GM12878 (cell line): ENCODE measurements around the gene SELPLG. TPM values are rescaled to one million over a fixed set of nuclear protein-coding genes. Genes with fewer than 3 reads are reported as not detected.
A peak's percentile ranks its signal among the peaks of the same experiment; 100 is the strongest.

Experiments used
- ATF7 ChIP-seq: fragments of 450-650 bp; IDR thresholded peaks from 2 replicates; pipeline ENCODE4 v1.6.1; 2016; ENCODE audit warnings: low read depth, mild to moderate bottlenecking
- BCL11A ChIP-seq: IDR thresholded peaks from 2 replicates; pipeline ENCODE4 v1.6.1; 2011; ENCODE audit warnings: low read depth, low read length
- CHD2 ChIP-seq: IDR thresholded peaks from 2 replicates; pipeline ENCODE4 v1.6.1; 2011; ENCODE audit warnings: low read depth, low read length, improper control_type of control experiment, borderline replicate concordance
- CREM ChIP-seq: IDR thresholded peaks from 2 replicates; pipeline ENCODE4 v1.6.1; 2014; ENCODE audit warnings: antibody characterized with exemption, low read depth
- FOS ChIP-seq: IDR thresholded peaks from 3 replicates; pipeline ENCODE4 v1.6.1; 2011; ENCODE audit warnings: borderline replicate concordance; ENCODE audit not compliant: insufficient read length; ENCODE audit errors: extremely low read depth
- GABPA ChIP-seq: IDR thresholded peaks from 2 replicates; pipeline ENCODE4 v1.6.1; 2014; ENCODE audit warnings: antibody characterized with exemption, low read depth, mild to moderate bottlenecking, inconsistent platforms
- IKZF1 ChIP-seq: fragments of 450-650 bp; conservative IDR thresholded peaks from 2 replicates; pipeline ENCODE4 v1.6.1; 2017; ENCODE audit warnings: antibody characterized with exemption, mild to moderate bottlenecking
- NBN ChIP-seq: fragments of 450-650 bp; IDR thresholded peaks from 2 replicates; pipeline ENCODE4 v1.6.1; 2016
- NFYB ChIP-seq: IDR thresholded peaks from 2 replicates; pipeline ENCODE4 v1.6.1; 2011; ENCODE audit warnings: low read depth, mild to moderate bottlenecking, low read length, improper control_type of control experiment, moderate library complexity; ENCODE audit not compliant: insufficient read depth
- POLR2A ChIP-seq: IDR thresholded peaks from 2 replicates; pipeline ENCODE4 v1.6.1; 2011; ENCODE audit warnings: low read depth, mild to moderate bottlenecking, low read length
- POLR2AphosphoS2 ChIP-seq: IDR thresholded peaks from 2 replicates; pipeline ENCODE4 v1.6.1; 2011; ENCODE audit warnings: low read depth, mild to moderate bottlenecking, low read length, improper control_type of control experiment, moderate library complexity
- RELA ChIP-seq: fragments of 450-650 bp; IDR thresholded peaks from 2 replicates; pipeline ENCODE4 v1.8.0; 2014; ENCODE audit warnings: borderline replicate concordance; ENCODE audit not compliant: partially characterized antibody
- SIX5 ChIP-seq: IDR thresholded peaks from 2 replicates; pipeline ENCODE4 v1.6.1; 2011; ENCODE audit warnings: mild to moderate bottlenecking, low read depth, low read length, moderate library complexity; ENCODE audit not compliant: severe bottlenecking
- SRF ChIP-seq, 2 experiments: IDR thresholded peaks; 2 replicates each; pipeline ENCODE4 v1.6.1; 2011; ENCODE audit warnings: low read depth in 2 of 2, low read length in 2 of 2, mild to moderate bottlenecking in 1 of 2, moderate library complexity in 1 of 2
- TCF3 ChIP-seq: IDR thresholded peaks from 2 replicates; pipeline ENCODE4 v1.6.1; 2012; ENCODE audit warnings: low read depth, mild to moderate bottlenecking, low read length, borderline replicate concordance; ENCODE audit not compliant: insufficient read depth
- polyA plus RNA-seq, 11 experiments: library from polyadenylated mRNA; depleted of rRNA in 4 of 11; unstranded in 6 of 11; stranded (reverse) in 5 of 11; fragments of >200 nt; fragmentation: Nextera tagmentation in 4 of 11; fragmentation: Illumina TruSeq in 1 of 11; extraction: Ambion mirVana in 4 of 11; extraction: Trizol in 1 of 11; gene quantifications; 1 replicate in 1 of 11; 2 replicates in 10 of 11; pipeline versions ENCODE4 v1.2.1 to v1.2.3, GENCODE V29; 2011 to 2016; ENCODE audit warnings: inconsistent platforms in 2 of 11, missing spikeins in 2 of 11, low read depth in 1 of 11
- total RNA-seq, 4 experiments: library from RNA; depleted of rRNA in 3 of 4; stranded (reverse); fragments of >200 nt in 3 of 4; fragmentation: Illumina TruSeq in 1 of 4; extraction: Trizol in 1 of 4; gene quantifications; 2 replicates each; pipeline versions ENCODE4 v1.2.1 to v1.2.3, GENCODE V29; 2013 to 2021
- TF ChIP-seq, protein P1 (sequence below): fragments of 450-650 bp; formaldehyde crosslinking; IDR thresholded peaks from 2 replicates; pipeline ENCODE4 v1.5.0; 2022; ENCODE audit warnings: mild to moderate bottlenecking, missing genetic modification characterization
- TF ChIP-seq, protein P2 (sequence below), 3 experiments: IDR thresholded peaks in 2 of 3; conservative IDR thresholded peaks in 1 of 3; 2 replicates each; pipeline ENCODE4 v1.5.1; 2011; ENCODE audit warnings: low read depth in 3 of 3, low read length in 3 of 3, mild to moderate bottlenecking in 3 of 3, control low read depth in 2 of 3, moderate library complexity in 2 of 3, inconsistent platforms in 1 of 3, mixed read lengths in 1 of 3; ENCODE audit not compliant: control insufficient read depth in 2 of 3, insufficient read depth in 1 of 3; ENCODE audit errors: extremely low read depth in 1 of 3
- TF ChIP-seq, protein P3 (sequence below): fragments of 450-650 bp; IDR thresholded peaks from 2 replicates; pipeline ENCODE4 v1.6.1; 2016; ENCODE audit warnings: mild to moderate bottlenecking, moderate library complexity, borderline replicate concordance
- TF ChIP-seq, protein P4 (sequence below): IDR thresholded peaks from 2 replicates; pipeline ENCODE4 v1.6.1; 2011; ENCODE audit warnings: low read depth, mild to moderate bottlenecking, low read length, moderate library complexity, borderline replicate concordance; ENCODE audit errors: extremely low read depth

Gene SELPLG
- total and polyA plus RNA-seq, 10 of the 15 experiments (the other 5 are each of a cell fraction or from before 2014, with no cell fraction given) = 3.2 to 32.3 (median 23.9) TPM

DNA sequence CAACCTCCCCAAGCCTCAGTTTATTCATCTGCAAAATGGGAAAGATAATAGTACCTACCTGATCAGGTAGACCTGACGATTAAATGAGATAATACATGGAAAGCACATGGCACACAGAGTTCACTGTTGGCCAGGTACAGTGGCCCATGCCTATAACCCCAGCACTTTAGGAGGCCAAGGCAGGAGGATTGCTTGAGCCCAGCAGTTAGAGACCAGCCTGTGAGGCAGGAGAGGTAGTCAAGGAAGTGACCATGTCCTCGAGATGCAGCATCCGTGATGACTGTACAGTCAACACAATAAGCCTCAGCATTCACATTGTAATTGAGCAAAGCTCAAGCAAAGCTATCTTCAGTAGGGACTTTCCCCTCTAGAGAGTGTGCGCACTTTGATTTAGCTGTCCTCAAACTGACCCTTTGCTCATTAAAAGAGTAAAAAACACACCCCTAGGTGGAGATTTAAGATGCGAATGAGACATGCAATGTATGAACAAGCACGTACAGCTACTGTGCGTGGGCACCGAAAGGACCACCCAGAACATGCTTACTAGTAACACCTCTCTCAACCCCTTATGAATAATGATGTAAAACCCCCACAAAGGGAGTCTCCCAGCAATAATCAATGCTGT is 61.4 kb downstream of the SELPLG start (continued):
- TF ChIP-seq FOS (no peak), RELA (peak; percentile 56), NFYB (no peak), CREM (0 out of 2 replicates have a peak, but pooled peaks have one; percentile 26), ATF7 (peak; percentile 83), BCL11A (peak; percentile 84), NBN (peak; percentile 78; the same call in 1 of the 2 replicates), IKZF1 (peak; percentile 47), SRF (IDR thresholded peaks at IDR 0.05; ENCODE audit: low read depth in 2 of 2, low read length in 2 of 2) (no peak), TCF3 (0 out of 2 replicates have a peak, but pooled peaks have one; percentile 35), CHD2 (0 out of 2 replicates have a peak, but pooled peaks have one; percentile 24), GABPA (no peak), POLR2AphosphoS2 (peak; percentile 70; the same call in 1 of the 2 replicates), SIX5 (no peak), POLR2A (peak; percentile 44; the same call in 1 of the 2 replicates)
- TF ChIP-seq, protein P1, sequence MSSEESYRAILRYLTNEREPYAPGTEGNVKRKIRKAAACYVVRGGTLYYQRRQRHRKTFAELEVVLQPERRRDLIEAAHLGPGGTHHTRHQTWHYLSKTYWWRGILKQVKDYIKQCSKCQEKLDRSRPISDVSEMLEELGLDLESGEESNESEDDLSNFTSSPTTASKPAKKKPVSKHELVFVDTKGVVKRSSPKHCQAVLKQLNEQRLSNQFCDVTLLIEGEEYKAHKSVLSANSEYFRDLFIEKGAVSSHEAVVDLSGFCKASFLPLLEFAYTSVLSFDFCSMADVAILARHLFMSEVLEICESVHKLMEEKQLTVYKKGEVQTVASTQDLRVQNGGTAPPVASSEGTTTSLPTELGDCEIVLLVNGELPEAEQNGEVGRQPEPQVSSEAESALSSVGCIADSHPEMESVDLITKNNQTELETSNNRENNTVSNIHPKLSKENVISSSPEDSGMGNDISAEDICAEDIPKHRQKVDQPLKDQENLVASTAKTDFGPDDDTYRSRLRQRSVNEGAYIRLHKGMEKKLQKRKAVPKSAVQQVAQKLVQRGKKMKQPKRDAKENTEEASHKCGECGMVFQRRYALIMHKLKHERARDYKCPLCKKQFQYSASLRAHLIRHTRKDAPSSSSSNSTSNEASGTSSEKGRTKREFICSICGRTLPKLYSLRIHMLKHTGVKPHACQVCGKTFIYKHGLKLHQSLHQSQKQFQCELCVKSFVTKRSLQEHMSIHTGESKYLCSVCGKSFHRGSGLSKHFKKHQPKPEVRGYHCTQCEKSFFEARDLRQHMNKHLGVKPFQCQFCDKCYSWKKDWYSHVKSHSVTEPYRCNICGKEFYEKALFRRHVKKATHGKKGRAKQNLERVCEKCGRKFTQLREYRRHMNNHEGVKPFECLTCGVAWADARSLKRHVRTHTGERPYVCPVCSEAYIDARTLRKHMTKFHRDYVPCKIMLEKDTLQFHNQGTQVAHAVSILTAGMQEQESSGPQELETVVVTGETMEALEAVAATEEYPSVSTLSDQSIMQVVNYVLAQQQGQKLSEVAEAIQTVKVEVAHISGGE (CRISPR knock-in tag) = no peak
- TF ChIP-seq, protein P2, sequence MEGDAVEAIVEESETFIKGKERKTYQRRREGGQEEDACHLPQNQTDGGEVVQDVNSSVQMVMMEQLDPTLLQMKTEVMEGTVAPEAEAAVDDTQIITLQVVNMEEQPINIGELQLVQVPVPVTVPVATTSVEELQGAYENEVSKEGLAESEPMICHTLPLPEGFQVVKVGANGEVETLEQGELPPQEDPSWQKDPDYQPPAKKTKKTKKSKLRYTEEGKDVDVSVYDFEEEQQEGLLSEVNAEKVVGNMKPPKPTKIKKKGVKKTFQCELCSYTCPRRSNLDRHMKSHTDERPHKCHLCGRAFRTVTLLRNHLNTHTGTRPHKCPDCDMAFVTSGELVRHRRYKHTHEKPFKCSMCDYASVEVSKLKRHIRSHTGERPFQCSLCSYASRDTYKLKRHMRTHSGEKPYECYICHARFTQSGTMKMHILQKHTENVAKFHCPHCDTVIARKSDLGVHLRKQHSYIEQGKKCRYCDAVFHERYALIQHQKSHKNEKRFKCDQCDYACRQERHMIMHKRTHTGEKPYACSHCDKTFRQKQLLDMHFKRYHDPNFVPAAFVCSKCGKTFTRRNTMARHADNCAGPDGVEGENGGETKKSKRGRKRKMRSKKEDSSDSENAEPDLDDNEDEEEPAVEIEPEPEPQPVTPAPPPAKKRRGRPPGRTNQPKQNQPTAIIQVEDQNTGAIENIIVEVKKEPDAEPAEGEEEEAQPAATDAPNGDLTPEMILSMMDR (IDR thresholded peaks at IDR 0.05 in 2 of 3, conservative IDR thresholded peaks at IDR 0.05 in 1 of 3; ENCODE audit: control insufficient read depth in 2 of 3, extremely low read depth in 1 of 3, insufficient read depth in 1 of 3, low read depth in 3 of 3, low read length in 3 of 3) = no peak
- TF ChIP-seq, protein P3, sequence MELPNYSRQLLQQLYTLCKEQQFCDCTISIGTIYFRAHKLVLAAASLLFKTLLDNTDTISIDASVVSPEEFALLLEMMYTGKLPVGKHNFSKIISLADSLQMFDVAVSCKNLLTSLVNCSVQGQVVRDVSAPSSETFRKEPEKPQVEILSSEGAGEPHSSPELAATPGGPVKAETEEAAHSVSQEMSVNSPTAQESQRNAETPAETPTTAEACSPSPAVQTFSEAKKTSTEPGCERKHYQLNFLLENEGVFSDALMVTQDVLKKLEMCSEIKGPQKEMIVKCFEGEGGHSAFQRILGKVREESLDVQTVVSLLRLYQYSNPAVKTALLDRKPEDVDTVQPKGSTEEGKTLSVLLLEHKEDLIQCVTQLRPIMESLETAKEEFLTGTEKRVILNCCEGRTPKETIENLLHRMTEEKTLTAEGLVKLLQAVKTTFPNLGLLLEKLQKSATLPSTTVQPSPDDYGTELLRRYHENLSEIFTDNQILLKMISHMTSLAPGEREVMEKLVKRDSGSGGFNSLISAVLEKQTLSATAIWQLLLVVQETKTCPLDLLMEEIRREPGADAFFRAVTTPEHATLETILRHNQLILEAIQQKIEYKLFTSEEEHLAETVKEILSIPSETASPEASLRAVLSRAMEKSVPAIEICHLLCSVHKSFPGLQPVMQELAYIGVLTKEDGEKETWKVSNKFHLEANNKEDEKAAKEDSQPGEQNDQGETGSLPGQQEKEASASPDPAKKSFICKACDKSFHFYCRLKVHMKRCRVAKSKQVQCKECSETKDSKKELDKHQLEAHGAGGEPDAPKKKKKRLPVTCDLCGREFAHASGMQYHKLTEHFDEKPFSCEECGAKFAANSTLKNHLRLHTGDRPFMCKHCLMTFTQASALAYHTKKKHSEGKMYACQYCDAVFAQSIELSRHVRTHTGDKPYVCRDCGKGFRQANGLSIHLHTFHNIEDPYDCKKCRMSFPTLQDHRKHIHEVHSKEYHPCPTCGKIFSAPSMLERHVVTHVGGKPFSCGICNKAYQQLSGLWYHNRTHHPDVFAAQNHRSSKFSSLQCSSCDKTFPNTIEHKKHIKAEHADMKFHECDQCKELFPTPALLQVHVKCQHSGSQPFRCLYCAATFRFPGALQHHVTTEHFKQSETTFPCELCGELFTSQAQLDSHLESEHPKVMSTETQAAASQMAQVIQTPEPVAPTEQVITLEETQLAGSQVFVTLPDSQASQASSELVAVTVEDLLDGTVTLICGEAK = no peak; the same call in 1 of the 2 replicates
- TF ChIP-seq, protein P4, sequence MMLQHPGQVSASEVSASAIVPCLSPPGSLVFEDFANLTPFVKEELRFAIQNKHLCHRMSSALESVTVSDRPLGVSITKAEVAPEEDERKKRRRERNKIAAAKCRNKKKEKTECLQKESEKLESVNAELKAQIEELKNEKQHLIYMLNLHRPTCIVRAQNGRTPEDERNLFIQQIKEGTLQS = no peak
